DND-41 (cell line): ENCODE data around the gene MYO18B.

Source experiments
- CTCF ChIP-seq: IDR thresholded peaks from 2 replicates; pipeline ENCODE4 v1.5.1; 2012; ENCODE audit warnings: borderline replicate concordance, low read length, moderate library complexity, mild to moderate bottlenecking; ENCODE audit not compliant: poor library complexity, severe bottlenecking; ENCODE audit errors: extremely low read depth
- EZH2 ChIP-seq: IDR thresholded peaks from 3 replicates; pipeline ENCODE4 v1.6.1; 2012; ENCODE audit warnings: borderline replicate concordance, low read depth, mild to moderate bottlenecking, moderate library complexity, low read length, inconsistent platforms; ENCODE audit not compliant: severe bottlenecking

- TF ChIP-seq CTCF (no peak), EZH2 (no peak)
These were observed 180.2 kb downstream of the MYO18B start for GRCh38 chr22:25922141-25922540.
